Measurements from ENCODE around the gene DOCK3. TPM values are rescaled to one million over a fixed set of nuclear protein-coding genes. Genes with fewer than 3 reads are reported as not detected.

DOCK3 gene
- total RNA-seq, 4 donors from 2014 or later, result 4.0 to 6.3 (median 5.8) TPM

GRCh38 chr3:50628601-50629000 lies 46.1 kb upstream of the DOCK3 start:
- Histone ChIP-seq H3K4me3 (no peak overlapping the region), H3K4me1 (peaks cover 0 to 53% (median 14%) of the 10 kb centered on the region in 4 donors), H3K36me3 (no peaks in the 10 kb centered on the region), H3K9me3 (no peaks in the 10 kb centered on the region), H3K27ac (no peak overlapping the region), H3K27me3 (no peaks in the 10 kb centered on the region)
- WGBS, 2 donors, result 86 to 96% methylated on average over 3 of the region's 3 CpGs
- TF ChIP-seq, protein P1, sequence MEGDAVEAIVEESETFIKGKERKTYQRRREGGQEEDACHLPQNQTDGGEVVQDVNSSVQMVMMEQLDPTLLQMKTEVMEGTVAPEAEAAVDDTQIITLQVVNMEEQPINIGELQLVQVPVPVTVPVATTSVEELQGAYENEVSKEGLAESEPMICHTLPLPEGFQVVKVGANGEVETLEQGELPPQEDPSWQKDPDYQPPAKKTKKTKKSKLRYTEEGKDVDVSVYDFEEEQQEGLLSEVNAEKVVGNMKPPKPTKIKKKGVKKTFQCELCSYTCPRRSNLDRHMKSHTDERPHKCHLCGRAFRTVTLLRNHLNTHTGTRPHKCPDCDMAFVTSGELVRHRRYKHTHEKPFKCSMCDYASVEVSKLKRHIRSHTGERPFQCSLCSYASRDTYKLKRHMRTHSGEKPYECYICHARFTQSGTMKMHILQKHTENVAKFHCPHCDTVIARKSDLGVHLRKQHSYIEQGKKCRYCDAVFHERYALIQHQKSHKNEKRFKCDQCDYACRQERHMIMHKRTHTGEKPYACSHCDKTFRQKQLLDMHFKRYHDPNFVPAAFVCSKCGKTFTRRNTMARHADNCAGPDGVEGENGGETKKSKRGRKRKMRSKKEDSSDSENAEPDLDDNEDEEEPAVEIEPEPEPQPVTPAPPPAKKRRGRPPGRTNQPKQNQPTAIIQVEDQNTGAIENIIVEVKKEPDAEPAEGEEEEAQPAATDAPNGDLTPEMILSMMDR (IDR thresholded peaks at IDR 0.05), result no peak
- TF ChIP-seq EP300 (IDR thresholded peaks at IDR 0.05), result no peak
- no peak for TF ChIP-seq POLR2A (IDR thresholded peaks at IDR 0.05)
- DNase-seq (ENCODE audit: low spot score in 2 of 2), result no peak

- Histone ChIP-seq H3K36me3 (no peaks in the 10 kb centered on the region), H3K27me3 (no peaks in the 10 kb centered on the region), H3K9me3 (no peaks in the 10 kb centered on the region), H3K27ac (no peak overlapping the region), H3K4me3 (no peak overlapping the region), H3K4me1 (peaks cover 0 to 49% (median 7%) of the 10 kb centered on the region in 4 donors)
- 87 to 89% methylated on average over 5 to 6 of the region's 6 CpGs for WGBS, 2 donors
- no peak for DNase-seq (ENCODE audit: low spot score in 2 of 2)
- TF ChIP-seq EP300 (IDR thresholded peaks at IDR 0.05), result no peak
- no peak for TF ChIP-seq POLR2A (IDR thresholded peaks at IDR 0.05)
Observed at GRCh38 chr3:50630394-50630793, 44.3 kb upstream of the DOCK3 start.

GRCh38 chr3:50630877-50631276 lies 43.9 kb upstream of the DOCK3 start:
- no peaks in the 10 kb centered on the region for H3K36me3 ChIP-seq
- no peak for DNase-seq (ENCODE audit: low spot score in 2 of 2)
- no peak overlapping the region for H3K4me3 ChIP-seq
- TF ChIP-seq, protein P1 (IDR thresholded peaks at IDR 0.05), result no peak
- no peak for TF ChIP-seq POLR2A (IDR thresholded peaks at IDR 0.05)
- no peak for TF ChIP-seq EP300 (IDR thresholded peaks at IDR 0.05)
- H3K4me1 ChIP-seq, result peaks cover 0 to 46% (median 7%) of the 10 kb centered on the region in 4 donors
- H3K27me3 ChIP-seq, result no peaks in the 10 kb centered on the region
- no peaks in the 10 kb centered on the region for H3K9me3 ChIP-seq
- 69 to 70% methylated on average over 7 of the region's 7 CpGs for WGBS, 2 donors
- no peak overlapping the region for H3K27ac ChIP-seq

GRCh38 chr3:50632450-50632849 lies 42.3 kb upstream of the DOCK3 start:
- 45 to 49% methylated on average over 5 of the region's 5 CpGs for WGBS, 2 donors
- no peaks in the 10 kb centered on the region for H3K9me3 ChIP-seq
- no peak overlapping the region for H3K4me3 ChIP-seq
- H3K27ac ChIP-seq, result no peak overlapping the region
- peaks cover 0 to 34% (median 8%) of the 10 kb centered on the region in 4 donors for H3K4me1 ChIP-seq
- no peak for DNase-seq (ENCODE audit: low spot score in 2 of 2)
- no peaks in the 10 kb centered on the region for H3K36me3 ChIP-seq
- no peaks in the 10 kb centered on the region for H3K27me3 ChIP-seq
- TF ChIP-seq POLR2A (IDR thresholded peaks at IDR 0.05) (no peak), EP300 (IDR thresholded peaks at IDR 0.05) (no peak)
- TF ChIP-seq, protein P1 (IDR thresholded peaks at IDR 0.05), result no peak

DNA sequence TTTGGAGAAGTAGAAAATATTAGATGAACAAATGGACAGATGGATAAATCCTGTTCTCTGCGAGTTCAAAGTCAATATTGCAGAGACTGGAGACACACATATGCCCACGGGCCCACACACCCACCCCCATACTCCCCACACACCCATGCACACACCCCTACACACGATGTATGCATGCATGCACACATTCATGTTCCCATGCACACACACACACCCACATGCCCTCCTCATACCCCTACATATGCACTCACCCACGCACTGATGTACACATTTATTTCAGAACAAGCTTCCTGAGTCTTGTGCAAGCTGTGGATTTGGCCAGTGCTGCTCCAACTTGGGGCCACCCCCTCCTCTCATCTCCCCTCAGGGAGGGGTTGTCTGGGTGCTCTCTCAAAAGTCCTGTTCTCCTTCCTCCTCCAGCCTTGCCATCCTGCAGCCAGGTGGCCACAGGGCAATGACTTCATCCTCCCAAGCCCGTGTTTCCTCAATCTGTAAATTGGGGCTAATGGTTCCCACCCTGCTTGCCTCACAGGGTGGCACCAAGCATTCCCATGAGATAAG lies 41.4 kb upstream of the DOCK3 start:
- TF ChIP-seq, protein P1 (IDR thresholded peaks at IDR 0.05), result no peak
- TF ChIP-seq EP300 (IDR thresholded peaks at IDR 0.05) (no peak), POLR2A (IDR thresholded peaks at IDR 0.05) (no peak)
- no peaks in the 10 kb centered on the region for H3K27me3 ChIP-seq
- H3K27ac ChIP-seq, result no peak overlapping the region
- no peaks in the 10 kb centered on the region for H3K36me3 ChIP-seq
- WGBS, 2 donors, result 65 to 68% methylated on average over 5 of the region's 5 CpGs
- DNase-seq (ENCODE audit: low spot score in 2 of 2), result no peak
- H3K4me3 ChIP-seq, result no peak overlapping the region
- H3K4me1 ChIP-seq, result peaks cover 0 to 34% (median 8%) of the 10 kb centered on the region in 4 donors
- no peaks in the 10 kb centered on the region for H3K9me3 ChIP-seq
